Fibroblast of lung (primary cell): ENCODE results near the gene IGSF11.

Experiments
- EZH2 ChIP-seq: IDR thresholded peaks from 2 replicates; pipeline ENCODE4 v1.5.1; 2012; ENCODE audit warnings: low read length, control low read depth, mild to moderate bottlenecking; ENCODE audit errors: missing control alignments
- TF ChIP-seq, protein P1 (sequence below), 2 donors: IDR thresholded peaks in 1 of 2; conservative IDR thresholded peaks in 1 of 2; 1 replicate in 1 of 2; 2 replicates in 1 of 2; pipeline ENCODE4 v1.5.1; 2011 to 2012; ENCODE audit warnings: low read length in 2 of 2, control low read depth in 1 of 2, inconsistent platforms in 1 of 2, low read depth in 1 of 2, mild to moderate bottlenecking in 1 of 2

DNA sequence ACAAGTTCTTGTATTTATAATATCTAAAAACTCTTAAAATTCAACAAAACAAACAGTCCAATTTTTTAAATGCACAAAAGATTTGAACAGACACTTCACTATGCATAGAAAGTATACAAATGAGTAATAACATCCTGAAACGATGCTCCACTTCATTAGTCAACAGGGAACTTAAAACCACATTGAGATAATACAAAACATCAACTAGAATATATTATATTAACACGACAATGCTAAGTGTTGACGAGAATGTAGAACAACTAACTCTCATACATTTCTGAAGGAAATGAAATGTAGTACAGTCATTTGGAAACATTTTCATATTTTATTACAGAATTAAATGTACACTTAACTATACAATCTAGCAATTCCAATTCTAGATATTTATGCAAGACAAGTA is 93.4 kb downstream of the IGSF11 start:
- TF ChIP-seq EZH2: no peak
- TF ChIP-seq, protein P1, sequence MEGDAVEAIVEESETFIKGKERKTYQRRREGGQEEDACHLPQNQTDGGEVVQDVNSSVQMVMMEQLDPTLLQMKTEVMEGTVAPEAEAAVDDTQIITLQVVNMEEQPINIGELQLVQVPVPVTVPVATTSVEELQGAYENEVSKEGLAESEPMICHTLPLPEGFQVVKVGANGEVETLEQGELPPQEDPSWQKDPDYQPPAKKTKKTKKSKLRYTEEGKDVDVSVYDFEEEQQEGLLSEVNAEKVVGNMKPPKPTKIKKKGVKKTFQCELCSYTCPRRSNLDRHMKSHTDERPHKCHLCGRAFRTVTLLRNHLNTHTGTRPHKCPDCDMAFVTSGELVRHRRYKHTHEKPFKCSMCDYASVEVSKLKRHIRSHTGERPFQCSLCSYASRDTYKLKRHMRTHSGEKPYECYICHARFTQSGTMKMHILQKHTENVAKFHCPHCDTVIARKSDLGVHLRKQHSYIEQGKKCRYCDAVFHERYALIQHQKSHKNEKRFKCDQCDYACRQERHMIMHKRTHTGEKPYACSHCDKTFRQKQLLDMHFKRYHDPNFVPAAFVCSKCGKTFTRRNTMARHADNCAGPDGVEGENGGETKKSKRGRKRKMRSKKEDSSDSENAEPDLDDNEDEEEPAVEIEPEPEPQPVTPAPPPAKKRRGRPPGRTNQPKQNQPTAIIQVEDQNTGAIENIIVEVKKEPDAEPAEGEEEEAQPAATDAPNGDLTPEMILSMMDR (conservative IDR thresholded peaks at IDR 0.05 in 1 of 2, IDR thresholded peaks at IDR 0.05 in 1 of 2; ENCODE audit: low read depth in 1 of 2, low read length in 2 of 2): no peak
